Measurements from ENCODE around the gene LRRC8E.

GRCh38 chr19:7868671-7869452, 19.4 kb upstream of the LRRC8E start:
- TF ChIP-seq CTCF (IDR thresholded peaks at IDR 0.05) (peak; percentile 67 to 76 (median 76)), POLR2A (IDR thresholded peaks at IDR 0.05) (no peak)
